Right lobe of liver (tissue), 4 donors: Measurements from ENCODE around the gene LMO7.

Experiments
- CTCF ChIP-seq, 4 donors: fragments of 200-600 bp in 3 of 4; fragments of 450-650 bp in 1 of 4; IDR thresholded peaks; one replicate each; pipeline versions ENCODE4 v1.5.1 to v1.8.0; 2016 to 2022; ENCODE audit warnings: antibody characterized with exemption in 4 of 4, mild to moderate bottlenecking in 2 of 4
- POLR2A ChIP-seq: fragments of 450-650 bp; IDR thresholded peaks from one replicate; pipeline ENCODE4 v1.6.1; 2017; ENCODE audit warnings: antibody characterized with exemption, mild to moderate bottlenecking
- donor health status: DM: no; HTN: no; CAD: no.
- donor health status: DM: no; HTN: no; CAD: no.
- donor health status: DM: no; HTN: yes; CAD: no.

- TF ChIP-seq CTCF (IDR thresholded peaks at IDR 0.05): no peak
- TF ChIP-seq POLR2A: no peak
These were observed 182.2 kb downstream of the LMO7 start for GRCh38 chr13:75818179-75818967.
